GM19463 (cell line): ENCODE results near the gene TICRR.

ENCODE experiments used
- ATAC-seq: cut with Tn5 transposase; IDR thresholded peaks from one replicate; pipeline ENCODE4 v1.9.1; 2021; ENCODE audit warnings: mild to moderate bottlenecking, moderate library complexity; ENCODE audit not compliant: unreplicated experiment

The TICRR gene

GRCh38 chr15:89649716-89650115 lies 74.4 kb downstream of the TICRR start:
- no peak for ATAC-seq

DNA sequence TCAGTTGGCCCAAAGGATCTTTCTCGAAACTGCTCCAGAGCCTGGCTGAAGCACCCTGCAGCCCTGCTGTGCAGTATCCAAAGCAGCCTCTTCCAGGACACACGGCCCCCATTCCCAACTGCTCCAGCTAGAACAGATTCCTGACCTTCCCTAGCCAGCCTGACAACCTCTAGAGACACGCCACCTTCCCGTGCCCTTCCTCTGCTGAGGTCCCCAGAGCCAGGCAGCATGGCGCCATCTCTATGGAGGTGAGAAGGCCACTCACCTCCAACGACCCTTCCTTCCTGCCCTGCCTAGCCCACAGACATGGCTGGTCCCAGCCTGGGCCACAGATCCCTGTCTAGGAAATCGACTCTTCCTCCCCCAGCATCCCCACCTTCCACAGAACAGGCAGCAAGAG lies 76.9 kb downstream of the TICRR start:
- ATAC-seq = no peak

GRCh38 chr15:89652666-89653065 lies 77.4 kb downstream of the TICRR start:
- no peak for ATAC-seq

DNA sequence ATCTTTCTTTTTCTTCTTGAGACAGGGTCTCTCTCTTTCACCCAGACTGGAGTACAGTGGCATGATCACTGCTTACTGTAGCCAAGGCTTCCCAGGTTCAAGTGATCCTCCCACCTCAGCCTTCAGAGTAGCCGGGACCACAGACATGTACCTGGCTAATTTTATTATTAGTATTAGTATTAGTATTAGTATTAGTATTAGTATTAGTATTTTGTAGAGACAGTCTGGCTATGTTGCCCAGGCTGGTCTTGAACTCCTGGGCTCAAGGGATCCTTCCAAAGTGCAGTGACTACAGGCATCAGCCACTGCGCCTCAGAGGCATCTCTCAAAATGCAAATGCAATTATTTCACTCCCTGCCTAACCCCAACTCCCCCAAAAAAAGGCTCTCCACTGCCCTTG lies 78.3 kb downstream of the TICRR start:
- no peak for ATAC-seq

- ATAC-seq = no peak
Observed at GRCh38 chr15:89654301-89654761, 79.1 kb downstream of the TICRR start.

DNA sequence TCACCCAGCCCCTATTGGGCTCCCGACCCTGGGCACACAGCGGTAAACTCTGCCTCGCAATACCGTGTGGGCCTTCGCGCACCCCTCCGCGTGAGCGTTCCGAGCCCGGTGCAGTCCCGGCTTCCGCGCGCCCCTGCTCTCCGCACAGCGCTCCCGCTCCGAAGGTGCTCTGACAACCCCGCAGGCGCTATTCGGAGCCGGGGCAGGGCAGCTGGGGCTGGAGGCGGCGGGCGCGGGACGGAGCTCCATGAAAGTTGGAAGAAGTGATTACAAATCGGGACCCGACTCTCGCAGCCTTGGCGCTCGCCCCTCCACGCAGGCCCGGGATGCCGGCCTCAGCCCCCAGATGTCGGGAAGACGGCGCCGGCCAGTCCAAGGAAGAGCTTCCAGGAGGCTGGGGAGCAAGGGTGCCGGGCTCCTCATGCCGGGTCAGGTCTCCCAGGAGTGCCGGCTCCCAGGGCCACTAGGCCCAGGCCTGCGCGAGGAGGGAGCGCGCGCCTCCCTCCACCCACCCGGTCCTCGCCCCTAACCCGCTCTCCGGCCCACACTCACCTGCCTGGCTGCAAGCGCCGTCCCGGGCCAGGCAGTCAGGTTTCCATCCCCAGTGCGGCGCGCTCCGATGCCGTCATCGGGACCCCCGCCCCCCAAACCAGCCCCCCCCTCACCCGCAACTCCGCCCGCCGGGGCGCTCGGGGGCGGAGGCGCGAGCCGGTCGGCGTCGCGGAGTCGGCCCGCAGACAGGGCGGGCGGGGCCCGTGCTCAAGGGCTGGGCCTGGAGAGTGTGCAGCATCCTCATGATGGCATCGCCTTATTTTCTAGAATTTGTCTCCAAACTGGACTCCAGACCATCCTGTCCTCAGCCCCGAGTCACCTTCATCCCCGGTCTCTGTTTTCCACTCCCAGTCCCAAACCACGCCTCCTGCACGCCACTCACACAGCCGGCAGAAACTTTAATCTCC lies 79.9 kb downstream of the TICRR start, which contains the start of gene KIF7:
KIF7 (minus strand) TSS at position 621 of the 959 bp plus-strand sequence. CDS start 2,537 bp downstream, outside the sequence.
- ATAC-seq = no peak

DNA sequence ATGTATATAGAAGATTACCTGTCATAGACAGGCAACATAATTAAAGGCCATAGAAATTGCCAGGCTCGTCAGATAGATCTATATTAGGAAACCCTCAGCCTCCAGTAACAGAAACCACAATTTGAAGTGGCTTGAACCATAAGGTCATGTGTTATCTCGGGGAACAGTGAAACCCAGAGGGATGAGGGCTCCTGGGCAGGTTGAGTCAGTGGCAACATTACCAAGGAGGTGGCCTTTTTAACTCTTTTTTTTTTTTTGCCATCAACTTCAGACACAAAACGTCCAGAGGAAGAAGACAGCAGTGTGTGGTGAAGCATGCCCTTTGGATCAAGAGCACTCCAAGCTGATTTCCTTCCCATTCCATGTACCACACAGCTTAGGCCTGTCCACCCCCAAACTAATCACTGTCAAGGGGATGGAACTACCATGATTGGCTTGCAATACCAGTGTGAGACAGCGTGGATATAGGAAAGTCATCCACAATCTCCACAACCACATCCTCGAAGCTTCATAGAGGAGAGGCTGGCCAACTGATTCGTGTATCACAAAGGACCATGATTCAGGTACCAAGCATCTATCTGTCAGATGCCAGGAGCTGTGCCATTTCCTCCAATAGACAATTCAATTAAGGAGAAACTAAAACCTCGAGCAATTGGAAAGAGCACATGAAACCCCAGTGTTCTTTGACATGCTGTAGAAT lies 81.0 kb downstream of the TICRR start:
- ATAC-seq = no peak

- ATAC-seq = no peak
Observed at GRCh38 chr15:89657686-89658200, 82.5 kb downstream of the TICRR start.

DNA sequence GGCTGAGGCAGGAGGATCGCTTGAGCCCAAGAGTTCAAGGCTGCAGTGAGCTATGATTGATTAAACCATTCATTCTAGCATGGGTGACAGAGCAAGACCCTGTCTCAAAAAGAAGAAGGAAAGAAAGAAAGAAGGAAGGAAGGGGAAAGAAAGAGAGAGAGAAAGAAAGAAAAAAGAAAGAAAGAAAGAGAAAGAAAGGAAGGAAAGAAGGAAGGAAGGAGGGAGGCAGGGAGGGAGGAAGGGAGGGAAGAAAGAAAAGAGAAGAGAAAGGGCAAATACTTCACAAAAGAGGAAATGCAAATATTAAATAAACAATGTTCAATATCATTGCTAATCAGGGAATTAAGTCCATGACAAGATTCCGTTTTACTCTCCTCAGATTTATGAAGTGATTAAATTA lies 84.0 kb downstream of the TICRR start:
- ATAC-seq = no peak

DNA sequence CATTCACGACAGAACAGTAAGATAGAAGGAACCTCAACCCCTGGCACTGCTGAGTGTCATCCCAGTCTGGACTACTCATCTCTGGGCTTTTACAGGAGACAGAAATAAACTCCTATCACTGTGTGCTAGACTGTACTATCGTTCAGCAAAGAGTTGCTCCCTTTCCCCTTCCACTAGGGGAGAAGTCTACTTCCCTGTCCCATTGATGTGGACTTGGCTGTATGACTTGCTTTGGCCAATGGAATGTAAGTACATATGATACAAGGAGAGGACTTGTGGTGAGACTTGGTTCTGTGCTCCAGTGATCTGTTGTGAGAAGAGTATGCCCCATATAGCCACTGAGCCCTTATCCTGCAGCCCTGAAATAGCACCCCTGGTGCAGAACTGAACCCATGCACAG lies 85.3 kb downstream of the TICRR start:
- no peak for ATAC-seq

DNA sequence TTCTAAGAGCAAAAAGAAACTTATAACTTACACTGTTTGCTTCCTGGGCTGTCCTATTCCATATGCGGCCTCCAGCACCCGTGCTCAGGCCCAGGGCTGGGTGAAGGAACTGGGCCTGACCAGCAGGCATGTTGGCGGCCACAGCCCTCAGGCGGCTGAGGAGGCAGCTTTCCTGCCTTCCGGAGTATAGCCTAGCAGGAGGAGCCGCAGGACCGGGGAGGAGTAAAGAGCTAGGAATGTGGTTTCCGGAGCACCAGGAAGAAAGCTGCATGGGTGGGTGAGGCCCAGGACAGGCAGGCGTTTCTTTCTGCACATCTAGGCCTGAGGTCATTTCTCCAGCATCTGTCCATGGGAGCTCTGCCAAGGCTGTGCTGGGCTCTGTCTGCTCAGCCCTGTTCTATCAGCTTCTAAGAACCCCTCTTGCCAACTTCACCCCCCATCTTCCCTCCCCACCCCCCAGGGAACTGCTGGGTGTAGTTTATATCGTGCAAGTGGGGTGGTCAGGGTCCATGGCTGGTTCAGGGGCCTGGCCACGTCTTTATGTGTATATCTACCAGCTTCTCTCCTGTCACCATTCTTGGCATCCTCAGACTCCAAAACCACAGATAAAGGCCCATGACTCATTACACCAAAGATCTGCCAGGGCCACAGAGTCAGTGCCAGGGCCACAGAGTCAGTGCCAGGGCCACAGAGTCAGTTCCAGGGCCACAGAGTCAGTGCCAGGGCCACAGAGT lies 87.8 kb downstream of the TICRR start:
- ATAC-seq = no peak

- ATAC-seq = no peak
Observed at GRCh38 chr15:89664441-89665350, 89.4 kb downstream of the TICRR start.

GRCh38 chr15:89665449-89666181 lies 90.3 kb downstream of the TICRR start:
- ATAC-seq = no peak

DNA sequence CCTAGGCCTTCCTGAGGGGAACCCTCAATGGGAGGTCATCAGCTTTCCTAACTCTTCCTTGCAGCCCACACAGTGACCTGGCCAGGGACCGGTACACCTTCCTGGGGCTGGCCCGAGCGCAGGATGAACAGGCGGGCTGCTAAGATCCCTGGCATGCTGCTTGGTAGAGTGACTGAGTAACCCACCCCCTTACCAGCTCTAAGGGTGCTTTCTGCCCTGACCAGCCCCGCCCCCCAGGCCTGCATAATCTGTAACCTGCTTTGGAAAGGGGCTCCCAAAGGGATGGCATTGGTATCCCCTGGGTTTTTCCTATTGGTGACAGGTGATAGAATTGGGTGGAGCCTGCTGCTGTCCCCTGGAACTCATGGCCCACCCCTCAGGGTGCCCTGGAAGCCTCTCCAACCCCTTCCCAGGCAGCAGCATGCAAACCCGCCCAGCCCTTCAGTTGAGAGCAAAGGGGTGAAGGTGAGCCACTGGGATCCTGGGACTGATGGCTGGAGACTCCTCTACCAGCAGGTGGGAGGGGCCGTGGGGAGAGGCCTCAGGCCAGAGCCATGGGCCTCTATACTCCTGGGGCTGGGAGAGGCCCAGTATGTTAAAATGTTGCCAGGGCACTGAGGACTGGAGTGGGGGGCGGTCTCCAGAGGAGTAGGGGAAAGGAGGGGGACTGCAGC lies 91.1 kb downstream of the TICRR start:
- ATAC-seq = no peak

DNA sequence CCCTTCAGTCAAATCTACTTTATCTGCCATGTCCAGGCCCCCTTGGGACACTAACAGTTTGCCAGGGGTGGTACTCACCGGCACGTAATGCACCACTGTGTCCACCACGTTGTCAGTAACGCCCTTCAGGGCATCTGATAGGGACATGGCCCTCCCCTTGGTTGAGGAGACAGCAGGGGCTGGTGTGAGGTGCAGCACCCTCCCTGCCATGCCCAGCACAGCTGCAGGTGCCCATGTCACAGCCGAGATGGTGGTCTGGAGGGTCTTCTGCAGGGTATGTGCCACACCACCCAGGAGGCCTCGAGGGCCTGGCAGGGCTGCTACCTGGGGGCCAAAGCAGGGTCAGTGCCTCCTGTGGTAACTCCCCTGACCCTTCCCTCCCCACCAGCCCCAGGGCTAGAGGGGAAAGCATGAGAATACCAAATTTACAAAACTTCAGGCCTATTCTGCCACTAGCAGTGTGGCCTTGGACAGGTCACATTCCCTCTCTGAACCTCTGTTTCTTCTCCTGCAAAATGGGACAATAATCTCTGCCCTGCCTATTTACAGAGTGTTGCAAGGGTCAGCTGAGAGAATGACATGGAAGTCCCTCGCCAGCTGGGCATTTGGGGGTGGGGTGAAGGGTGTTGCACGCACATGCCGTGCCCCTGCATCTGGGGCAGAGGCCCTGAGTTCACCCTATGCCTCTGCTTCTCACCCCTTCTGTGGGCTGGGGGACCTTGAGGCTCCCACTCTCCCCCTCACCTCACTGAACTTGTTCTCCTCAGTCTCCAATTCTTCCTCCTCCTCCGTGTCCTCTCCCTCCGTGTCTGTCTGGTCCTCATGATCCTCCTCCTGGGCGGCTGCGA lies 91.8 kb downstream of the TICRR start:
- ATAC-seq = no peak

DNA sequence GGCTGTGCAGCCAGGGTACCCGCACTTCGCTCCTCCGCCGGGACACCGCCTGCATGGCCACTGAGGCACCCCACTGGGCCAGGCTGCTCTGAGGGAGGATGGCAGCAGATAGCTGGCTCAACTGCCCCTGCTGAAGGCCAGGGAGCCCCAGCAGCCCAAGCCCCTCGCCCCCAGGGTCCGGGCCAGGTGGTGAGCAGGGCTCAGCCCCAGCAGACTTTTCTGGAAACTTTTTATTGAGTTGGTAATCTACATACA lies 92.4 kb downstream of the TICRR start:
- no peak for ATAC-seq

DNA sequence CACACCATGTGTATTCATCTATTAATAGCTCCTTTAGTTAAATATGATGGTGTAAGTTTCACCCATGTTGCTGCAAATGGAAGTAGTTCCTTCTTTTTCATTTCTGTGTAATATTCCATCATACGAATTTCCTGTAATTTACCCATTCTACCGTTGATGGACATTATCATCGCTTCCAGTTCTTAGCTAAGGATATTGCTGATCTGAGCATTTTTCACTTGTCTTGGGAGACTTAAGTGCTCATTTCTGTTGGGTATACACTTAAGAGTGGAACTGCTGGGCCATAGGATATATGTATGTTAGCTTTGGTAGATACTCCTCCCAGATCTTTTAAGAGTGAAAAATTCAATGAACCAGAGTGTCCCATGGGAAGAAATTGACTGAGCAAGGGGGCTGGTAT lies 92.9 kb downstream of the TICRR start:
- no peak for ATAC-seq

GRCh38 chr15:89669309-89669865 lies 94.1 kb downstream of the TICRR start:
- no peak for ATAC-seq
